Liver (tissue), 9 donors: ENCODE results near the gene NIP7. TPM values are rescaled to one million over a fixed set of nuclear protein-coding genes. Genes with fewer than 3 reads are reported as not detected.
"Not testable (repeated sequence)": the region's sequence is repeated elsewhere in the genome, so short reads cannot be mapped to it uniquely, and the experiment has no call there.

Experiments used
- DNase-seq: peaks from one replicate; pipeline ENCODE4 v3.0.0-alpha.2; 2017; ENCODE audit warnings: low spot score
- H3K27ac ChIP-seq, 2 donors: one replicate each; pipeline ENCODE4 v1.7.0; 2013; ENCODE audit warnings: inconsistent platforms in 2 of 2, low read length in 2 of 2, control low read depth in 1 of 2, low read depth in 1 of 2, mild to moderate bottlenecking in 1 of 2
- H3K27me3 ChIP-seq, 4 donors: one replicate each; pipeline versions ENCODE4 v1.6.1 to v1.7.0; 2013; ENCODE audit warnings: low read length in 3 of 4, inconsistent platforms in 1 of 4, mild to moderate bottlenecking in 1 of 4, moderate library complexity in 1 of 4; ENCODE audit not compliant: control insufficient read depth in 4 of 4, insufficient read depth in 4 of 4
- H3K36me3 ChIP-seq, 4 donors: one replicate each; pipeline versions ENCODE4 v1.6.1 to v1.7.0; 2013; ENCODE audit warnings: low read length in 3 of 4, mild to moderate bottlenecking in 3 of 4, low read depth in 1 of 4, moderate library complexity in 1 of 4; ENCODE audit not compliant: control insufficient read depth in 4 of 4, insufficient read depth in 3 of 4
- H3K4me1 ChIP-seq, 4 donors: one replicate each; pipeline versions ENCODE4 v1.6.1 to v1.7.0; 2013; ENCODE audit warnings: low read length in 3 of 4, mild to moderate bottlenecking in 3 of 4, moderate library complexity in 1 of 4; ENCODE audit not compliant: control insufficient read depth in 4 of 4, insufficient read depth in 4 of 4
- H3K4me3 ChIP-seq, 3 donors: one replicate each; pipeline versions ENCODE4 v1.6.1 to v1.7.0; 2013; ENCODE audit warnings: low read length in 3 of 3, control low read depth in 1 of 3, low read depth in 1 of 3, mild to moderate bottlenecking in 1 of 3
- H3K9ac ChIP-seq, 2 donors: one replicate each; pipeline ENCODE4 v1.7.0; 2013; ENCODE audit warnings: low read length in 2 of 2, mild to moderate bottlenecking in 2 of 2, moderate library complexity in 2 of 2, control low read depth in 1 of 2, low read depth in 1 of 2
- H3K9me3 ChIP-seq, 4 donors: one replicate each; pipeline versions ENCODE4 v1.6.1 to v1.7.0; 2013; ENCODE audit warnings: low read length in 3 of 4; ENCODE audit not compliant: control insufficient read depth in 4 of 4
- EGR1 ChIP-seq, 2 donors: IDR thresholded peaks; 2 replicates each; pipeline ENCODE4 v1.6.1; 2016 to 2018; ENCODE audit warnings: antibody characterized with exemption in 2 of 2, low read depth in 2 of 2
- FOXA1 ChIP-seq: IDR thresholded peaks from 2 replicates; pipeline ENCODE4 v1.6.1; 2016; ENCODE audit warnings: antibody characterized with exemption
- FOXA2 ChIP-seq: IDR thresholded peaks from 2 replicates; pipeline ENCODE4 v1.6.1; 2016; ENCODE audit warnings: antibody characterized with exemption
- GABPA ChIP-seq, 2 donors: IDR thresholded peaks in 1 of 2; conservative IDR thresholded peaks in 1 of 2; 2 replicates each; pipeline ENCODE4 v1.6.1; 2016; ENCODE audit warnings: antibody characterized with exemption in 2 of 2, mild to moderate bottlenecking in 1 of 2, moderate library complexity in 1 of 2
- HNF4A ChIP-seq, 2 donors: conservative IDR thresholded peaks; 2 replicates each; pipeline ENCODE4 v1.6.1; 2016; ENCODE audit warnings: antibody characterized with exemption in 2 of 2, mild to moderate bottlenecking in 2 of 2
- HNF4G ChIP-seq: IDR thresholded peaks from 2 replicates; pipeline ENCODE4 v1.6.1; 2016; ENCODE audit warnings: antibody characterized with exemption
- JUND ChIP-seq, 2 donors: IDR thresholded peaks; 2 replicates each; pipeline ENCODE4 v1.6.1; 2016; ENCODE audit warnings: antibody characterized with exemption in 2 of 2
- NR2F2 ChIP-seq: IDR thresholded peaks from 2 replicates; pipeline ENCODE4 v1.6.1; 2016; ENCODE audit warnings: antibody characterized with exemption
- RAD21 ChIP-seq, 2 donors: IDR thresholded peaks; 2 replicates each; pipeline ENCODE4 v1.6.1; 2016; ENCODE audit warnings: antibody characterized with exemption in 2 of 2, mild to moderate bottlenecking in 2 of 2
- RXRA ChIP-seq, 2 donors: IDR thresholded peaks; 2 replicates each; pipeline ENCODE4 v1.6.1; 2017 to 2018; ENCODE audit warnings: antibody characterized with exemption in 2 of 2, mild to moderate bottlenecking in 1 of 2
- SP1 ChIP-seq: IDR thresholded peaks from 2 replicates; pipeline ENCODE4 v1.6.1; 2018; ENCODE audit warnings: antibody characterized with exemption, mild to moderate bottlenecking
- TAF1 ChIP-seq: conservative IDR thresholded peaks from 2 replicates; pipeline ENCODE4 v1.6.1; 2016; ENCODE audit warnings: antibody characterized with exemption, mild to moderate bottlenecking
- YY1 ChIP-seq: IDR thresholded peaks from 2 replicates; pipeline ENCODE4 v1.6.1; 2016; ENCODE audit warnings: antibody characterized with exemption, mild to moderate bottlenecking
- WGBS: extraction: QIAGEN DNeasy Blood & Tissue Kit; methylation state at CpG from one replicate; pipeline ENCODE4 v1.1.7; 2013; 5-methylcytosine and 5-hydroxymethylcytosine counted together
- polyA plus RNA-seq, 2 donors: library from polyadenylated mRNA; stranded (reverse) in 1 of 2; unstranded in 1 of 2; fragments of 200-250 nt in 1 of 2; fragments of >200 nt in 1 of 2; fragmentation: Nextera tagmentation in 1 of 2; extraction: Ambion mirVana in 1 of 2; gene quantifications; one replicate each; pipeline versions ENCODE4 v1.2.1 to v1.2.3, GENCODE V29; 2013 to 2015
- total RNA-seq, 2 donors: library from RNA; depleted of rRNA; stranded (reverse); fragments of >200 nt; gene quantifications; one replicate each; pipeline ENCODE4 v1.2.3, GENCODE V29; 2014
- TF ChIP-seq, protein P1 (sequence below): fragments of 150-350 bp; IDR thresholded peaks from 2 replicates; pipeline ENCODE4 v1.5.1; 2017; ENCODE audit warnings: improper control_type of control experiment, low read depth, low read length; ENCODE audit not compliant: missing input control
- TF ChIP-seq, protein P2 (sequence below): IDR thresholded peaks from 2 replicates; pipeline ENCODE4 v1.6.1; 2016; ENCODE audit warnings: antibody characterized with exemption
- TF ChIP-seq, protein P3 (sequence below): IDR thresholded peaks from 2 replicates; pipeline ENCODE4 v1.6.1; 2016; ENCODE audit warnings: antibody characterized with exemption
- TF ChIP-seq, protein P4 (sequence below): IDR thresholded peaks from 2 replicates; pipeline ENCODE4 v1.6.1; 2016; ENCODE audit warnings: antibody characterized with exemption
- TF ChIP-seq, protein P5 (sequence below): IDR thresholded peaks from 2 replicates; pipeline ENCODE4 v1.6.1; 2016; ENCODE audit warnings: antibody characterized with exemption, mild to moderate bottlenecking
- donor health status: healthy.
- donor health status: healthy.
- donor health status: healthy.
- donor health status: healthy.
- donor health status: healthy.

NIP7 gene
- total RNA-seq (10 to 100 TPM; 11.7 to 14.0 TPM), polyA plus RNA-seq (10 to 100 TPM in 1 of 2 donors, 1 to 10 TPM in 1; 7.4 to 10.5 TPM)

DNA sequence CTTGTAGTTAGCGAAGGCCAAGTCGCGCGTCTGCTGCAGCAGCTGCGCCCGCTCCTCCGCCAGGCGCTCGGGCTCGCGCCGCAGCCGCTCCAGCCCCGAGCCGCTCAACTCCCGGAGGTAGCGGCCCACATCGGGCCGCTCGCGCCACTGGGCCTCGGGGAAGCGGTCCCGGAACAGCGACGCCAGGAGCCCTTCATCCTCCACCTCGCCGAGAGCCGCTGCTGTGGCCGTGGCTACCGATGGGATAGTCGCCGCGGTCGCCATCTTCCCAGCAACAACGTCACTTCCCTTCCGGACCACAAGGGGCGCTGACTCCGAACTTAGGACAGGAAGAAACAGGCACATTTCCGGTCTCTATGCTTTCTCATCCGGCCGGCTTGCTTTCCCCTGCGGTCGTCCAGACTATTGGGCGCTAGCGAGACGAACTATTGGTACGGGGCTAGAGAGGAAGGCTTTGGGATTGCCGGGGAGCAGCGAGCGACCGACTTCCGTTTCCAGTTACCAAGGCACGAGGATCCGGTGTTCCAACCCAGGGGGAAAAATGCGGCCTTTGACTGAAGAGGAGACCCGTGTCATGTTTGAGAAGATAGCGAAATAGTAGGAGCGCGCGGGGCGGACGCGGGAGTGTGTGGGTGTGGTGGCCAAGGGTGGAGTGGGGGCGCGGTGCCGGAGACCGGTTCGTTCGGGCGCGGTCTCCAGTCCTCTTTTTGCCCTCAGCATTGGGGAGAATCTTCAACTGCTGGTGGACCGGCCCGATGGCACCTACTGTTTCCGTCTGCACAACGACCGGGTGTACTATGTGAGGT is at the start of gene NIP7, which contains the start of gene COG8:
TSS of gene NIP7 (plus strand) at position 484 of the 806 bp plus-strand sequence. CDS start at position 542, 58 bp downstream.
TSS of gene COG8 (minus strand) at position 276 of the 806 bp plus-strand sequence. CDS start at position 264, 12 bp downstream.
- peaks cover 6 to 42% (median 36%) of the 10 kb centered on the region in 4 donors for H3K36me3 ChIP-seq
- peak within 1 kb of the TSS; percentile 85 to 91 for H3K9ac ChIP-seq
- peak within 1 kb of the TSS; percentile 90 for H3K27ac ChIP-seq
- H3K4me1 ChIP-seq = peaks cover 7 to 35% (median 20%) of the 10 kb centered on the region in 4 donors
- H3K4me3 ChIP-seq = peak within 1 kb of the TSS; percentile 69 to 95 (median 94)
- peak; percentile 94 for DNase-seq
- no peaks in the 10 kb centered on the region for H3K9me3 ChIP-seq
- no peaks in the 10 kb centered on the region for H3K27me3 ChIP-seq
- TF ChIP-seq YY1 (peak; percentile 98), TAF1 (peak; percentile 83), GABPA (IDR thresholded peaks at IDR 0.05 in 1 of 2, conservative IDR thresholded peaks at IDR 0.05 in 1 of 2) (peak; percentile 97 to 99), FOXA2 (peak; percentile 67), HNF4G (peak; percentile 31), NR2F2 (peak; percentile 76), SP1 (peak; percentile 84), EGR1 (IDR thresholded peaks at IDR 0.05; ENCODE audit: low read depth in 2 of 2) (peak; percentile 71 to 89), RAD21 (IDR thresholded peaks at IDR 0.05) (peak; percentile 75), FOXA1 (peak; percentile 65), HNF4A (conservative IDR thresholded peaks at IDR 0.05) (peak; percentile 49 to 50), JUND (IDR thresholded peaks at IDR 0.05) (peak in 1 of 2 donors; percentile 53), RXRA (IDR thresholded peaks at IDR 0.05) (peak; percentile 59 to 70)
- TF ChIP-seq, protein P1, sequence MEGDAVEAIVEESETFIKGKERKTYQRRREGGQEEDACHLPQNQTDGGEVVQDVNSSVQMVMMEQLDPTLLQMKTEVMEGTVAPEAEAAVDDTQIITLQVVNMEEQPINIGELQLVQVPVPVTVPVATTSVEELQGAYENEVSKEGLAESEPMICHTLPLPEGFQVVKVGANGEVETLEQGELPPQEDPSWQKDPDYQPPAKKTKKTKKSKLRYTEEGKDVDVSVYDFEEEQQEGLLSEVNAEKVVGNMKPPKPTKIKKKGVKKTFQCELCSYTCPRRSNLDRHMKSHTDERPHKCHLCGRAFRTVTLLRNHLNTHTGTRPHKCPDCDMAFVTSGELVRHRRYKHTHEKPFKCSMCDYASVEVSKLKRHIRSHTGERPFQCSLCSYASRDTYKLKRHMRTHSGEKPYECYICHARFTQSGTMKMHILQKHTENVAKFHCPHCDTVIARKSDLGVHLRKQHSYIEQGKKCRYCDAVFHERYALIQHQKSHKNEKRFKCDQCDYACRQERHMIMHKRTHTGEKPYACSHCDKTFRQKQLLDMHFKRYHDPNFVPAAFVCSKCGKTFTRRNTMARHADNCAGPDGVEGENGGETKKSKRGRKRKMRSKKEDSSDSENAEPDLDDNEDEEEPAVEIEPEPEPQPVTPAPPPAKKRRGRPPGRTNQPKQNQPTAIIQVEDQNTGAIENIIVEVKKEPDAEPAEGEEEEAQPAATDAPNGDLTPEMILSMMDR = peak; percentile 92
- TF ChIP-seq, protein P2, sequence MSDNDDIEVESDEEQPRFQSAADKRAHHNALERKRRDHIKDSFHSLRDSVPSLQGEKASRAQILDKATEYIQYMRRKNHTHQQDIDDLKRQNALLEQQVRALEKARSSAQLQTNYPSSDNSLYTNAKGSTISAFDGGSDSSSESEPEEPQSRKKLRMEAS = peak; percentile 98
- TF ChIP-seq, protein P3, sequence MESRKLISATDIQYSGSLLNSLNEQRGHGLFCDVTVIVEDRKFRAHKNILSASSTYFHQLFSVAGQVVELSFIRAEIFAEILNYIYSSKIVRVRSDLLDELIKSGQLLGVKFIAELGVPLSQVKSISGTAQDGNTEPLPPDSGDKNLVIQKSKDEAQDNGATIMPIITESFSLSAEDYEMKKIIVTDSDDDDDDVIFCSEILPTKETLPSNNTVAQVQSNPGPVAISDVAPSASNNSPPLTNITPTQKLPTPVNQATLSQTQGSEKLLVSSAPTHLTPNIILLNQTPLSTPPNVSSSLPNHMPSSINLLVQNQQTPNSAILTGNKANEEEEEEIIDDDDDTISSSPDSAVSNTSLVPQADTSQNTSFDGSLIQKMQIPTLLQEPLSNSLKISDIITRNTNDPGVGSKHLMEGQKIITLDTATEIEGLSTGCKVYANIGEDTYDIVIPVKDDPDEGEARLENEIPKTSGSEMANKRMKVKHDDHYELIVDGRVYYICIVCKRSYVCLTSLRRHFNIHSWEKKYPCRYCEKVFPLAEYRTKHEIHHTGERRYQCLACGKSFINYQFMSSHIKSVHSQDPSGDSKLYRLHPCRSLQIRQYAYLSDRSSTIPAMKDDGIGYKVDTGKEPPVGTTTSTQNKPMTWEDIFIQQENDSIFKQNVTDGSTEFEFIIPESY = peak; percentile 66
- TF ChIP-seq, protein P4, sequence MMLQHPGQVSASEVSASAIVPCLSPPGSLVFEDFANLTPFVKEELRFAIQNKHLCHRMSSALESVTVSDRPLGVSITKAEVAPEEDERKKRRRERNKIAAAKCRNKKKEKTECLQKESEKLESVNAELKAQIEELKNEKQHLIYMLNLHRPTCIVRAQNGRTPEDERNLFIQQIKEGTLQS = no peak
- TF ChIP-seq, protein P5, sequence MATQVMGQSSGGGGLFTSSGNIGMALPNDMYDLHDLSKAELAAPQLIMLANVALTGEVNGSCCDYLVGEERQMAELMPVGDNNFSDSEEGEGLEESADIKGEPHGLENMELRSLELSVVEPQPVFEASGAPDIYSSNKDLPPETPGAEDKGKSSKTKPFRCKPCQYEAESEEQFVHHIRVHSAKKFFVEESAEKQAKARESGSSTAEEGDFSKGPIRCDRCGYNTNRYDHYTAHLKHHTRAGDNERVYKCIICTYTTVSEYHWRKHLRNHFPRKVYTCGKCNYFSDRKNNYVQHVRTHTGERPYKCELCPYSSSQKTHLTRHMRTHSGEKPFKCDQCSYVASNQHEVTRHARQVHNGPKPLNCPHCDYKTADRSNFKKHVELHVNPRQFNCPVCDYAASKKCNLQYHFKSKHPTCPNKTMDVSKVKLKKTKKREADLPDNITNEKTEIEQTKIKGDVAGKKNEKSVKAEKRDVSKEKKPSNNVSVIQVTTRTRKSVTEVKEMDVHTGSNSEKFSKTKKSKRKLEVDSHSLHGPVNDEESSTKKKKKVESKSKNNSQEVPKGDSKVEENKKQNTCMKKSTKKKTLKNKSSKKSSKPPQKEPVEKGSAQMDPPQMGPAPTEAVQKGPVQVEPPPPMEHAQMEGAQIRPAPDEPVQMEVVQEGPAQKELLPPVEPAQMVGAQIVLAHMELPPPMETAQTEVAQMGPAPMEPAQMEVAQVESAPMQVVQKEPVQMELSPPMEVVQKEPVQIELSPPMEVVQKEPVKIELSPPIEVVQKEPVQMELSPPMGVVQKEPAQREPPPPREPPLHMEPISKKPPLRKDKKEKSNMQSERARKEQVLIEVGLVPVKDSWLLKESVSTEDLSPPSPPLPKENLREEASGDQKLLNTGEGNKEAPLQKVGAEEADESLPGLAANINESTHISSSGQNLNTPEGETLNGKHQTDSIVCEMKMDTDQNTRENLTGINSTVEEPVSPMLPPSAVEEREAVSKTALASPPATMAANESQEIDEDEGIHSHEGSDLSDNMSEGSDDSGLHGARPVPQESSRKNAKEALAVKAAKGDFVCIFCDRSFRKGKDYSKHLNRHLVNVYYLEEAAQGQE = peak; percentile 91
- under 1% methylated on average over 77 of the region's 77 CpGs for WGBS

DNA sequence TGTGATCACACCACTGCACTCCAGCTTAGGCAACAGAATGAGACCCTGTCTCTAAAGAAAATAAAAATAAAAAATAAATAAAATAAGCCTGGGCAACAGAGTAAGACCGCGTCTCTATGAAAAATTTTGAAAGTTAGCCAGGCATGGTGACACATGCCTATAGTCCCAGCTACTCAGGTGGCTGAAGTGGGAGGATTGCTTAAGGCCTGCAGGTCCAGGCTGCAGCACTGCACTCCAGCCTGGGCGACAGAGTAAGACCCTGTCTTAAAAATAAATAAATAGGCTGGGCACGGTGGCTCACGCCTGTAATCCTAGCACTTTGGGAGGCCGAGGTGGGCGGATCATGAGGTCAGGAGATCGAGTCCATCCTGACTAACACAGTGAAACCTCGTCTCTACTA is 47.9 kb upstream of the NIP7 start:
- not testable (repeated sequence) for DNase-seq, H3K4me1 ChIP-seq, H3K9ac ChIP-seq, H3K36me3 ChIP-seq, H3K9me3 ChIP-seq, H3K27me3 ChIP-seq, H3K27ac ChIP-seq, H3K4me3 ChIP-seq
- WGBS = 96% methylated on average over 9 of the region's 9 CpGs
